ENCODE data around the gene CRISPLD2. TPM values are rescaled to one million over a fixed set of nuclear protein-coding genes. Genes with fewer than 3 reads are reported as not detected.

CRISPLD2 gene
- total RNA-seq, 2 donors from 2014 or later: 0.07 to 0.08 TPM

DNA sequence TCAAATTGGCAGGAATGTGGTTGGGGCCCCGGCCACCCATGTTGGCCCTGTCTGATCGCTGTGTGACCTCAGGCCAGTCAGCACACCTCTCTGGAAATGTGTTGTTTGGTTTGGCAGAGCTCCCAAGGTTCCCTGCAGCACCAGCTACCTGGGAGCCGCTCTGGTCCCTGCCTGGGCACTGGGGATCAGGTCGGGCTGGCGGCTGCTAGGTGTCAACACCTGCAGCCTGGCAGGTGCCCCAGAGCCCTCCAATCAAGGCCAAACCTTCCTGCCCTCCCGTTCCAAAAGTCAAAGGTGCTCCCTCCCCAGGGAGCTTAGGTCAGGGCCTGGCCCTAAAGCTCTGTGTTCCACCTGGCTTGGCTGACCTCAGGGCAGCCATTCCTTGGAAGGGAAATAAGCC, 135.6 kb downstream of the CRISPLD2 start:
- no peaks in the 10 kb centered on the region for H3K36me3 Mint-ChIP-seq
- ATAC-seq: no peak
- H3K27ac Mint-ChIP-seq: no peak overlapping the region

GRCh38 chr16:84957192-84957591, 137.4 kb downstream of the CRISPLD2 start:
- H3K36me3 Mint-ChIP-seq: no peaks in the 10 kb centered on the region
- DNase-seq (ENCODE audit: low spot score in 2 of 2) (no peak), ATAC-seq (no peak)
- no peak overlapping the region for H3K27ac Mint-ChIP-seq
- no peaks in the 10 kb centered on the region for H3K9me3 Mint-ChIP-seq

More for the DNA sequence above, 135.6 kb downstream of the CRISPLD2 start:
- no peak for DNase-seq (ENCODE audit: low spot score in 2 of 2)
- H3K9me3 Mint-ChIP-seq: no peaks in the 10 kb centered on the region

DNA sequence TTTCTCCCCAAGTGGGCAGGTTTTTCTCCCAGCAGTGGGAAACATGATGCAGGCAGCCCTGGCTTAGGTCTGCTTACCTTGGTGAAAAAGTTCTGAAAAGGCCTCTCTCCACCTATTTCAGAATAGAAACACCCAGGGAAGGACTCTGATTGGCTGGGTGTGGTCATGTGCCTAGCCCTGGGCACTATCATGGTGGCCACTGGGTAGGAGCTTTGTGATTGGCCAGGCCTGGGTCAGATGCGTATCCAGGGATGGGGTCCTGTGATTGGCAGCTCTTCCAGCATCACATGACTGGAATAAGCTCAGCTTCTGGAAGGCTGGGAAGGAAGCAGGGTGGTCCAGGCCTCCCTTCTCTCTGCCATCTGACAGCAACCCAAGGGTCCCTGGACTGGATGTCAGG, 138.0 kb downstream of the CRISPLD2 start:
- Mint-ChIP-seq H3K27ac (no peak overlapping the region), H3K9me3 (no peaks in the 10 kb centered on the region), H3K36me3 (no peaks in the 10 kb centered on the region)
- DNase-seq (ENCODE audit: low spot score in 2 of 2): no peak
- ATAC-seq: no peak

Other genes starting within 250 kb of the CRISPLD2 start
- gene COTL1, start 201.9 kb upstream of the CRISPLD2 start, total RNA-seq: 100 to 1,000 TPM; 277 to 583 TPM
- 10 to 100 TPM; 50.5 to 60.5 TPM for gene KLHL36, start 171.5 kb upstream of the CRISPLD2 start, total RNA-seq
- 100 to 1,000 TPM in 1 of 2 donors, 10 to 100 TPM in 1; 82.7 to 129 TPM for gene USP10, start 120.0 kb upstream of the CRISPLD2 start, total RNA-seq
- 10 to 100 TPM; 24.2 to 24.9 TPM for gene ZDHHC7, start 191.6 kb downstream of the CRISPLD2 start, total RNA-seq
- gene KIAA0513, start 207.8 kb downstream of the CRISPLD2 start, total RNA-seq: 10 to 100 TPM in 1 of 2 donors, 1 to 10 TPM in 1; 5.5 to 15.0 TPM

Measured in activated naive CD4-positive, alpha-beta T cell treated with anti-CD3 and anti-CD28 coated beads, Interleukin-2, amount 50 U/mL, for 72 hours (primary cell).